Umbilical cord (tissue), 2 donors: Measurements from ENCODE around the gene C10orf67. TPM values are rescaled to one million over a fixed set of nuclear protein-coding genes. Genes with fewer than 3 reads are reported as not detected.
"Not testable (repeated sequence)": the region's sequence is repeated elsewhere in the genome, so short reads cannot be mapped to it uniquely, and the experiment has no call there.

Source experiments
- DNase-seq: peaks from one replicate; pipeline ENCODE4 v3.0.0-alpha.2; 2015; ENCODE audit warnings: low spot score
- total RNA-seq: library from RNA; depleted of rRNA; stranded (reverse); fragments of >200 nt; gene quantifications from one replicate; pipeline ENCODE4 v1.2.3, GENCODE V29; 2014; ENCODE audit warnings: low replicate concordance; ENCODE audit not compliant: insufficient read depth

The C10orf67 gene
- total RNA-seq, 1 donor from 2014 or later: 7.7 TPM

GRCh38 chr10:23326544-23327307 lies 17.9 kb downstream of the C10orf67 start:
- DNase-seq: no peak

- DNase-seq: no peak
These were observed 19.5 kb downstream of the C10orf67 start for GRCh38 chr10:23325132-23325531.

DNA sequence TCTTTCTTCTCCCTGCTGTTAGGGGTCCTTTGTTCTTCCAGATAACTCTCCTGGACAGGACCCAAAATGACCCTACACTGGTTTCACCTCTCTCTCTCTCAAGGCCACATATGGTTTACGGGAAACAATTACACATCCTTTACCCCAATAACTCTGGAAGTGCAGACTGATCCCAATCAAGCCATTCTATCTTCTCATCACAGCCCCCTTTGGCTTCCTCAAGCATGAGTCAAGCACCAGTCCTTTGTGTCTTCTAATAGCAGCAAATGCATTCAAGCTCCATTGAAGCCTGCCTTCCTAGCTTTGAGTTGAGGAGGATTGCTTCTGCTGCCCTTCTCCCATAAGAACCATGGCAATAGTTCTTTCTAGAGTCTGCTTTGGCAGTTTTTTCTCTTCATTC lies 20.2 kb downstream of the C10orf67 start:
- DNase-seq: no peak

- DNase-seq: no peak
These were observed 22.5 kb downstream of the C10orf67 start for GRCh38 chr10:23322082-23322481.

DNA sequence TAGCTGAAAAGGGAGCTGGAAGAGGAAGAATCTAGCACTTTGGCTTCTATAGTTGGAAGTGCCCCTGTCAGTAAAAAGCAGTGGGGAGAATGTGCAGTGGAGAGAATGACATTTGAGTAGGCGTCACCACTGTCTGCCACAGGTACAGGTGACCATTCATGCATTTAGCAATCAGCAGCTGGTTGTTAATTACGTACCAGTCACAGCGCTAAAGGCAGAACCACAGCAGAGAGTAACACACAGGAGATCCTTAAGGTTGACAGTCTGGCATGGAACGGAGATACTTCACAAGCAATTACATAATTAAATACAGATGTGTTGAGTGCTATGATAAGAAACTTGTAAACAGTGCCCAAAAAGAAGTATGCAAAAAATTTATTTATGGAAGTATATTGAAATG lies 24.8 kb downstream of the C10orf67 start:
- no peak for DNase-seq

DNA sequence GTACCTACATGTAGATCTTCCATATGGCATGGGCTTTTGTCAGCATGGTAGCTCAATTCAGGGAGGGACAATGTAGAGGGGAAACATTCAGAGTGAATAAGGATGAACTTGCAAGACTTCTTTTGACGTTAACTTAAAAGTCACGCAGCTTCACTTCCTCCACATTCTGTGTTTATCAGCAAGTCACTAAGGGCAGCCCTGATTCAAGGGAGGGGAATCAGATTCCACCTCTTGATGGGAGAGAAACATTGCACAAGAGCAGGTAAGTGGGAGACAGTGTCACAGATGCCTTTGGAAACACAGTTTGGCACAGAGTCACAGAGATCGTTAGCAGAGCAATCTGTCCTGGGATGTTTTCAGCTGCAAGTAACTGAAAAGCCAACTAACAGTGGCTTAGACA lies 26.2 kb downstream of the C10orf67 start:
- no peak for DNase-seq

GRCh38 chr10:23317416-23317815 lies 27.2 kb downstream of the C10orf67 start:
- DNase-seq: no peak

DNA sequence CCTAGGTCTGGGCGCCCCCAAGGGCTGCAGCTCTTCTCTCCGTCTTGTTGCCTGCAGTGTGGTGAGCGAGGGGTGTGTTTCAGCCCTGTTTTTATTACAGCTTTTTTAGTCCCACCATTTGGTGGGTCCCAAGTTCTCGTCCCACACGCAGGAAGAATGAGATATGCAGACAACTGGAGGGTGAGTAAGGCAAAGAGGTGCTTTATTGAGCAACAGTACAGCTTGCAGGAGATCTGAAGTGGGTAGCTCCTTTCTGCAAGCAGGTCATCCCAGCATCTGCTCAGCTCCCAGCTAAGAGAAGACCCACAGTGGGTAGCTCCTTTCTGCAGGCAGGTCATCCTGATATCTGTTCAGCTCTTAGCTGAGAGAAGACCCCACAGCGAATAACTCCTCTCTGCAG lies 28.2 kb downstream of the C10orf67 start:
- DNase-seq: no peak

DNA sequence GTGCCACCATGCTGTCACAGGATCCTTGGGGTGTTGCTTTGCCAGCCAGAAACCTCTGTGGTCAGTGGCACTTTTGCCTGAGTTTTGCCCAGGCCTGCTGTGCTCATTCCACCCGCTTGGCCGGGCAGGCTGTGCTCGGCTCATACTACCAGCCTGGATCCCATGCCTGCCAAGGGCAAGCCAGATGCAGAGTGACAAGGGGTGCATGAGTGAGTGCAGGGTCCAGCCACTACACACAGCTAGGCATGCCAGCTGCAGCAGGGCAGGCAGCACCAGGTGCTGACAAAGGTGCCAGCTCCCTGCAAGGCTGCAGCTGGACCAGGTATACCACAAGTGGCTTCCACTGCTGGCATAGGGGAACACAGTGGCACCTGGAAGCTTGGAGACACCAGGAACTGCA lies 28.6 kb downstream of the C10orf67 start:
- no peak for DNase-seq

DNA sequence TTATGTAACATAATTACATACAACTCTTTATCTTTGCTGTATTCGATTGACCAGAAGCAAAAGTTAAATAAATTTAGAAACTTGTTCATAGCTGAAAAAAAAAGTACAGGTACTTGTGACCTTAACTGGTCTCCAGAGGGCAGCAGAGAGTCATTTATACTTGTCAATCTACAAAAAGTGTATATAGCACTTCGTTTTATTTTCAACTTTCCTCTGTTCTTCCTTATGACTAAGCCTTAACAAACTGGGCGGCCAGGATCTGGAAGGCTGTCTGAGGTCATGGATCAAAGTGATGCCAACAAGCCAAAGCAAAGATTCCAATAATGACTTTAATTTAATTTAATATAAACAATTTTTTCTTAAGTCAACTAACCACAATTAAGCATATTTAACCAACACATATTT lies 29.8 kb downstream of the C10orf67 start:
- peak; percentile 87 for DNase-seq

GRCh38 chr10:23311034-23311433 lies 33.6 kb downstream of the C10orf67 start:
- no peak for DNase-seq

GRCh38 chr10:23310404-23310803 lies 34.2 kb downstream of the C10orf67 start:
- no peak for DNase-seq

DNA sequence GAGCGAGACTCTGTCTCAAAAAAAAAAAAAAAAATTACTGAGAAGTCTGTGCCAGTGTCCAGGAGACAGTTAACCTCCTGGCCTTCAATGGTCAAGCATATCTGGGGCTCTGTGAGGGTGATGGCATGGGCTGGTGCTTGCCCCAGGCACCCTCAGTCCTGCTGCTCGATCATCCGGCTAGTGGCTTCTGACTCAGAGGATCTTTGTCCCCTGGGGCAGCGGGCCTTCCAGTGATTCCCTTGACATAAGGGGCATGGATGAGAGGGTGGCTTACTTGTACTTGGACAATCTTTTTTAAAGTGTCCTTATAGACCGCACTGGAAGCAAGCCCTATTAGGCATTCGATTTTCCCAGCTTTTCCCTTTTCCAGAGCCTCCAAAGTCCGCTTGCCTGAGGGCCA lies 44.6 kb downstream of the C10orf67 start:
- not testable (repeated sequence) for DNase-seq

DNA sequence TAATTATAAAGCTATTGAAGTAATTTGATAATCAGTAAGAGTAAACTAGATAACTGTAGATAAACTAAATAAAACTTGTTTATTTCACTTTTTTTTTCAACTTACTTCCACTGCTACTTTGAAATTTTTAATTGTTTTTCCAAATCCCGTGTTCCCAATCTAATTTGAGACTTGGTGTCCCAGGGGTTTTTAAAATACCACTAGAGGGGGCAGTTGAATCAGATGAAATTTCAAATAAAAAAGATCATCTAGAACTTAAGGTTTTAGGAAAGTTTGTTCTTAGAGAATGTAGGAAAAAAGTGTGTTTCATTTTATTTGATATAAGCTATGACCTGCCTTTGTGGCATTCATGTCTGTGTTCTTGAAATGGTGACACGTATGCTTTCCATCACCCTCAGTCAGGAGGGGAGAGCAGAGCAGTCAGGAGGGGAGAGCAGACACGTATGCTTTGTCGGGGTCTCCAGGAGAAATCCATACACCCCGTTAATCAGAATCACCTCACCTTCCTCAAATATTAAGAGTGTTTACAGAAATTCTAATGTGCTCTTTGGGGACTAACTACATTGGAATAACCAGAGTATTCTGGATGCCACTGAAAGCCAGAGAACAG lies 49.9 kb downstream of the C10orf67 start:
- DNase-seq: peak; percentile 21

GRCh38 chr10:23293973-23294590 lies 50.5 kb downstream of the C10orf67 start:
- DNase-seq: no peak

DNA sequence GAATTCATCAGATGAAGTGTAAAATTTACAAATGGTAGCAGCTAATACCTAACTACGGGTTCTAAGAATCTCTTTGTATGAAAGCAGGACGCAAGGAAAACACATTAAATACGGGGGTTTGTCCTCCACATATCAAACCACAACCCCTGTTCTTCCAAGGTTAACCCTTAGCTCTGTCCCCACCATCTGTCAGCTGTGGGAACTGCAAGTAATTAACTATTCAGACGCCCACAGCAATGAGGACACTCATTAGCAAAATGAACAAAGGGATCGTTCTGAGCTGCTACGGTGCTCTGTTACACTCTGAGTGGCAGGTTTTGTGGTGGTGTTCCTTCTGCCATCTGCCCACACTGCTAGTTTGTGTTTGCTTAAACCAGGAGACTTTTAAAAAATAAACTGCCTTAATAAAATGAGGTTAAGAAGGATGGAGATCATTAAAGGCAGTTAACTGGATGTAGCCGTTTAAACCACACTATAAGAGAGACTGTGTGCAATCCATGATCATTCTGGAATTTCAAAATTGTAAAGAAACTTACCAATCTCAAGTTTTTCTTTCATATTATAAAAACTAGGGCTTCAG lies 51.4 kb downstream of the C10orf67 start:
- no peak for DNase-seq

DNA sequence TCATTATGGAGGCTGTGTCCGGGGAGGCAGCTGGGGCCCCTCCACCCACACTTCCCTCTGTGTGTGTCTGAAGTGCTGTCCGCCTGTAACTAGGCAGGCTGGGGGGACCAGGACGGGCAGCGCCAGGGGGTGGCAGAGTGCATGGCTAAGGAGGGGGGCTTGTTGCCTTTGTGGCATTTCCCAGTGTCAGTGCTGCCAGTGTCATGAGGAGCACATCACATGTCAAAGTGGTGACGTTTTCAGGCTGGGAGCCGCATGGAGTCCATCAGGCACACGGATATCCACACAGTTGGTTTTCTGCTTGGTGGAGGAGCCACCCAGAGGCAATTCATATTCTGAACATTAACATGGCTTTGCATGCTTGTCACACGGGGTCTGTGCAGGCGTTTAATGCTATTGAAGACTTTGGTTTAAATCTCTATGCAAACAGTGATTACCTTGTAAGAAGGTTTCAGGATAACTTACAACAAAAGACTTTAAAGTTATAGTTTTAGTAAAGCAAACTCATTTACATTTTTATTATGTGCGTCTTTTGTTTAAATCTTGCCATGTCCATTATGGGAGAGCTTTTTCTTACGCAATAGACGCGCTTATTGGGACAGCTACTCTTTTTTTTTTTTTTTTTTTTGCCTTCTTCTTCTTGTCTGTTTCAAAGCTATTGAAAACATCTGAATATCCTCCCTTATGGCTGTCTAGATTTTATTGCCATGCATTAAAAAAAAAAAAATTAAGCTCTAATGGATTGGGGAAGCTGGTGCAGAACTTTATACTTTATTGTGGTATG lies 52.9 kb downstream of the C10orf67 start:
- DNase-seq: no peak

DNA sequence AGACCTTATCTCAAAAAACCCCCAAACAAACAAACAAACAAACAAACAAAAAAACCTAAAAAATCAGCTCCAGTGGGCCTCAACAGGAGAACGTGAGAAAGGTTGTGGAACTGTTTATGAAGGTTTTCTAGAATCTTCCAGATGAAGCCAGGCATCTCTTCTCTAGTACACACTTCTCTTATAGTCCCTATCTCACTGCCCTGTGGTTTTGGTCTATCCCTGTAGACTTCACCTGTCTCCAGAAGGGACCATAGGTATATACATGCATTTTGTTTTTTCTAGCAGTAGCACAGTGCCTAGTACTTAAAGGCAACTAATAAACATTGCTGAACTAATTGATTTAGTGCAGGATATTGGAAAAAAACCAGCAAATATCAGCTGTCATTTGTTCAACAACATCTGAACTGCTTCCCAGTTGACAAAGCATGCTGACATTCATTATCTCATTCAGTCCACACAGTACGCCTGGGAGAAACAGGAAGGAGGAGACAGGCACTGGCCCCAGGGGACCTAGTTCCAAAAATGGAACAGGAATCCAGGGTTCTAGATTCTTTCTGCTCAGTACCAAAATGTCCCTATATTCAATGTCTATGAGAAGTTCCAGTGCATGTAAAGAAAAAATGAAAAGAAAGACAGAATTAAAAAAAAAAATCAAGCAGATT lies 59.8 kb downstream of the C10orf67 start:
- no peak for DNase-seq

DNA sequence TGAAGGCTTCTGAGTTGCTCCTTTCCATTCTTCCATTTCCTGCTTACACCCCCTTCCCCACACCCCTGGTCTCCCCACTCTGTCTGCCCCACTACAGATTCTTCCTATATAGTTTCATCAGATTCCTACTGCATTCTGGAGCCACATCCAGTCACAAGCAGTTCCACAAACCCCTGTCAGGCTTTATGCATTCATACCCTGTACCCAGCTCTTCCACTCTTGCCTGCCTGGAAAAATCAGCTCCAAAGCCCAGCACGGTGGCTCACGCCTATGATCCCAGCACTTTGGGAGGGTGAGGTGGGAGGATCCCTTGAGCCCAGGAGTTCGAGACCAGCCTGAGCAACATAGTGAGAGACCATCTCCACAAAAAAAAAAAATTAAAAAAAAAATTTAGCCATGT lies 60.4 kb downstream of the C10orf67 start:
- DNase-seq: no peak

DNA sequence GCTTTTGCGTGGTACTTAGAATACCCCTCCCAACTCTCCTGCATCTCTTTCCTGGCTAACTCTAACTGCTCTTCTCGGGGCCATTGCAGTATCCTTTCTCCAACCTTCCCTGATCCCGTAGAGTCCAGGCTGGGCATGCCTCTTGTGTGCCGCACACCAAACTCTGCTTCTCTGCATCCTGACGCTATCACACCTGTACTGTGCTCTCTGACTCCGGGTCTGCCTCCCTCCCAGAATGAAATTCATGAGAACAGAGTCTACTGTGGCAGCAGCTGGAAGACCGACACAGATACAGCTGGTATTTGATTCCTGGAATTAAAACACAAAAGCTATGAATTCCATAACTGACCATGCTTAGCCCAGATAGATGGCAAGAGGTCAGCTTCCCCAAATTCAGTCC lies 60.9 kb downstream of the C10orf67 start:
- DNase-seq: no peak

DNA sequence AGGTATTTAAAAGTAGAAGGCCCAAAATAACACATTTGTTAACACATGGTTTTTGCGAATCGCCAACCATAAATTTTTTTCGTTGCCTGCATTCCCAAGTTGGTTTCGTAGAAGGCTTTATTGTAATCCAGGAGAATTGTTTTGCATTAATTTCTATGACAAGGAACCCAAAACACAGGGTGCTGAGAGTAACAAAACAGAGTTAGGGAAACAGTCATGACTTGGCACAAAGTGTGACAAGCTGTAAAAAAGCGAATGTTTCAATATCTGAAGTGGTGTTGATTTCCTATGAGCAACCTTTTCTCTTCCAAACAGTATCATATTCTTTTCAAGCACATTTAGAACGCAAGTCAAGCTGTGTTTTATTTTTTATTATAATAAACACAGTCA lies 63.6 kb downstream of the C10orf67 start:
- no peak for DNase-seq
